ENCODE data around the gene ALG6. TPM values are rescaled to one million over a fixed set of nuclear protein-coding genes. Genes with fewer than 3 reads are reported as not detected.

Gene ALG6
- total RNA-seq, 2 donors from 2014 or later, result 1.8 to 8.3 TPM

- no peak overlapping the region for H3K4me3 ChIP-seq
Measured at GRCh38 chr1:63326106-63326472, 41.3 kb upstream of the ALG6 start.

GRCh38 chr1:63326473-63327380, 40.7 kb upstream of the ALG6 start:
- Histone ChIP-seq H3K27ac (no peak overlapping the region), H3K4me3 (no peak overlapping the region), H3K36me3 (no peaks in the 10 kb centered on the region), H3K27me3 (replicated peaks; ENCODE audit: insufficient read depth) (peaks cover 47% of the 10 kb centered on the region), H3K4me1 (ENCODE audit: control insufficient read depth in 1 of 2, low read depth in 2 of 2) (peaks cover 3 to 37% of the 10 kb centered on the region in 2 donors), H3K9me3 (no peaks in the 10 kb centered on the region)
- TF ChIP-seq CTCF (IDR thresholded peaks at IDR 0.05), result no peak
- no peak for ATAC-seq (ENCODE audit: insufficient number of reproducible peaks, low FRiP score, low read depth)
- DNase-seq (ENCODE audit: low spot score), result no peak

More at GRCh38 chr1:63326106-63326472, 41.3 kb upstream of the ALG6 start:
- Histone ChIP-seq H3K27me3 (replicated peaks; ENCODE audit: insufficient read depth) (peaks cover 54% of the 10 kb centered on the region), H3K27ac (no peak overlapping the region), H3K9me3 (no peaks in the 10 kb centered on the region), H3K36me3 (no peaks in the 10 kb centered on the region), H3K4me1 (ENCODE audit: control insufficient read depth in 1 of 2, low read depth in 2 of 2) (peaks cover 3 to 41% of the 10 kb centered on the region in 2 donors)
- TF ChIP-seq CTCF (IDR thresholded peaks at IDR 0.05), result no peak
- ATAC-seq (ENCODE audit: insufficient number of reproducible peaks, low FRiP score, low read depth), result no peak
- DNase-seq (ENCODE audit: low spot score), result no peak

- no peaks in the 10 kb centered on the region for H3K36me3 ChIP-seq
- H3K4me1 ChIP-seq (ENCODE audit: control insufficient read depth in 1 of 2, low read depth in 2 of 2), result peaks cover 3 to 28% of the 10 kb centered on the region in 2 donors
- no peak for ATAC-seq (ENCODE audit: insufficient number of reproducible peaks, low FRiP score, low read depth)
- H3K27me3 ChIP-seq (replicated peaks; ENCODE audit: insufficient read depth), result peaks cover 41% of the 10 kb centered on the region
- no peaks in the 10 kb centered on the region for H3K9me3 ChIP-seq
- H3K4me3 ChIP-seq, result no peak overlapping the region
- peak; percentile 37 for TF ChIP-seq CTCF (IDR thresholded peaks at IDR 0.05)
- DNase-seq (ENCODE audit: low spot score), result no peak
- no peak overlapping the region for H3K27ac ChIP-seq
Measured at GRCh38 chr1:63327417-63328054, 39.9 kb upstream of the ALG6 start.

GRCh38 chr1:63328122-63328521, 39.3 kb upstream of the ALG6 start:
- DNase-seq (ENCODE audit: low spot score) (no peak), ATAC-seq (ENCODE audit: insufficient number of reproducible peaks, low FRiP score, low read depth) (no peak)
- Histone ChIP-seq H3K4me1 (ENCODE audit: control insufficient read depth in 1 of 2, low read depth in 2 of 2) (peaks cover 0 to 23% of the 10 kb centered on the region in 2 donors), H3K36me3 (no peaks in the 10 kb centered on the region), H3K9me3 (no peaks in the 10 kb centered on the region), H3K27me3 (replicated peaks; ENCODE audit: insufficient read depth) (peaks cover 38% of the 10 kb centered on the region), H3K4me3 (no peak overlapping the region), H3K27ac (no peak overlapping the region)
- no peak for TF ChIP-seq CTCF (IDR thresholded peaks at IDR 0.05)

GRCh38 chr1:63328781-63329180, 38.6 kb upstream of the ALG6 start:
- no peak for TF ChIP-seq CTCF (IDR thresholded peaks at IDR 0.05)
- DNase-seq (ENCODE audit: low spot score), result no peak
- Histone ChIP-seq H3K9me3 (no peaks in the 10 kb centered on the region), H3K27me3 (replicated peaks; ENCODE audit: insufficient read depth) (peaks cover 38% of the 10 kb centered on the region), H3K4me1 (ENCODE audit: control insufficient read depth in 1 of 2, low read depth in 2 of 2) (peaks cover 0 to 16% of the 10 kb centered on the region in 2 donors), H3K36me3 (no peaks in the 10 kb centered on the region), H3K27ac (no peak overlapping the region), H3K4me3 (no peak overlapping the region)
- ATAC-seq (ENCODE audit: insufficient number of reproducible peaks, low FRiP score, low read depth), result no peak

Measured in thoracic aorta (tissue), 2 donors.